Forelimb muscle (tissue), 1 donor: Measurements from ENCODE around the gene ANAPC16. TPM values are rescaled to one million over a fixed set of nuclear protein-coding genes. Genes with fewer than 3 reads are reported as not detected.
"Not testable (repeated sequence)": the region's sequence is repeated elsewhere in the genome, so short reads cannot be mapped to it uniquely, and the experiment has no call there.

ENCODE experiments used
- DNase-seq: peaks from one replicate; pipeline ENCODE4 v3.0.0-alpha.2; 2013; ENCODE audit warnings: low read depth
- polyA plus RNA-seq: library from polyadenylated mRNA; unstranded; fragments of 120-200 nt; gene quantifications from one replicate; pipeline ENCODE4 v1.2.1, GENCODE V29; 2013; ENCODE audit not compliant: insufficient read length

The ANAPC16 gene
- polyA plus RNA-seq, 1 donor, result 130 TPM

- no peak for DNase-seq
These were observed 62.3 kb downstream of the ANAPC16 start for GRCh38 chr10:72277996-72278667.

GRCh38 chr10:72278668-72279393 lies 63.0 kb downstream of the ANAPC16 start:
- DNase-seq, result no peak

GRCh38 chr10:72279587-72279986 lies 63.8 kb downstream of the ANAPC16 start:
- DNase-seq, result not testable (repeated sequence)

GRCh38 chr10:72283131-72283530 lies 67.3 kb downstream of the ANAPC16 start:
- no peak for DNase-seq

Other genes with a start within 250 kb of the ANAPC16 start
- gene SPOCK2, start 127.5 kb upstream of the ANAPC16 start, polyA plus RNA-seq, result 3.4 TPM
- gene ASCC1, start 264 bp downstream of the ANAPC16 start, polyA plus RNA-seq, result 25.5 TPM
- gene DDIT4, start 57.9 kb downstream of the ANAPC16 start, polyA plus RNA-seq, result 65.6 TPM
- gene DNAJB12, start 138.9 kb downstream of the ANAPC16 start, polyA plus RNA-seq, result 22.3 TPM